GM18858 (cell line): ENCODE results near the gene CEACAM19.
"Not testable (repeated sequence)": the region's sequence is repeated elsewhere in the genome, so short reads cannot be mapped to it uniquely, and the experiment has no call there.

Experiments
- ATAC-seq: cut with Tn5 transposase; IDR thresholded peaks from one replicate; pipeline ENCODE4 v1.9.1; 2021; ENCODE audit not compliant: unreplicated experiment

The CEACAM19 gene

DNA sequence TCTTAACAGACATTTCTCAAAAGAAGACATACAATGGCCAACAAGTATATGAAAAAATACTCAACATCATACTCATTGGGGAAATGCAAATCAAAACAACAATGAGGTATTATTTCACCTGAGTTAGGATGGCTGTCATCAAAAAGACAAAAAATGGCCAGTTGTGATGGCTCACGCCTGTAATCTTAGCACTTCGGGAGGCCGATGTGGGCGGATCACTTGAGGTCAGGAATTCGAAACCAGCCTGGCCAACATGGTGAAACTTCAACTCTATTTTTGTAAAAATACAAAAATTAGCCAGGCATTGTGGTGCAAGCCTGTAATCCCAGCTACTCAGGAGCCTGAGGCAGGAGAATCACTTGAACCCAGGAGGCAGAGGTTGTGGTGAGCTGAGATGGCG lies 49.7 kb downstream of the CEACAM19 start:
- ATAC-seq, result no peak

DNA sequence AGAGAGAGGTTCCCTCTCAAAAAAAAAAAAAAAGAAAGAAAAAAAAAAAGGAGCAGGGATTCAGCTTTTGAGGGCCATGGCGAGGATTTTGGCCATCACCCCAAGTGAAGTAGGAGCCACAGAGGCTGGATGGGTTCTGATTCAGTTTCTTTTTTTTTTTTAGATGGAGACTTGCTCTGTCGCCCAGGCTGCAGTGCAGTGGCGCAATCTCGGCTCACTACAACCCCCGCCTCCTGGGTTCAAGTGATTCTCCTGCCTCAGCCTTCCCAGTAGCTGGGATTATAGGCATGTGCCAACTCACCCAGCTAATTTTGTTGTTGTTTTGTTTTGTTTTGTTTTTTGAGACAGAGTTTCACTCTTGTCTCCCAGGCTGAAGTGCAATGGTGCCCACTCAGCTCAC lies 50.1 kb downstream of the CEACAM19 start:
- ATAC-seq, result not testable (repeated sequence)

DNA sequence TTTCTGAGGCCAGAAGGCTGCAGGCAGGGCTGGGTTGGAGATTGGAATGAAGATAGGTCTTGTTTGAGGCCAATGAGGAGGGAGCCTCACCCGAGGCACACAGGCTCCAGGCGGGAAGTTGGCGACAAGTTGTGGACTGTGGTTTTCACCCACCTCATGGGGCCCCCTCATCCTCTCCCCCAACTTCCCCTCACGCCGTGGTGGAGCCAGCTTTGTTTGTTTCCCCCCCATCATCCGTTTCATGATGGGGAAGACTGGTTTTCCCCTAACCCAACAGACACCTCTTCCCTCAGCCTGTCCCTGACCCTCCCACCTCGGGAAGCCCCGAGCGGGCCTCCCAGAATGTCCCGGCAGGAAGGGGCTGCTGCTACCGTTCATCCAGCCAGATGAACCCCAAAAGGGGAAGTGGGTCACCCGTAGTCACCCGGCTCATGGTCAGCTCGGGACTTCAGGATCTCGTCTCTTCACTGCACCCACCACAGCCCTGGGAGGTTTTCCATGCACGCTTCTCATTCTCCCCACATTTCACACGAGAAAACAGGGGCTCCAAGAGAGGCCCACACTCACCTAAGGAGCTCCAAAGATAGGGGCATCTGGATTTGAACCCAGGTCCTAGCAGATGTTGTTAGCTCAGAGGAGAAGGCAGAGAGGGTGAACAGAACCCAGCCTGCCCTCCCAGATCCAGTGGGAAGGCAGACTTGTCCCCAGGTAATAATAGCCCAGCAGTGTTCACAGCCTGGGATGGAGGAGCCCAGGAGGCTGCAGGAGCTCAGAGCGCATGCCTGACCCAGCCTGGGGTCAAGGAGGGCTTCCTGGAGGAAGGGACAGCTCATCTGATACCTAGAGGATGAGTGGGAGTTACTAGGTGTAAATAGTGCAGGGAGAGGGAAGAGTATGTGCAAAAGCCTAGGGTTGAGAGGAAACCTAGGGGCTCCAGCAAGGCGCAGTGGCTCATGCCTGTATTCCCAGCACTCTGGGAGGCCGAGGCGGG lies 51.1 kb downstream of the CEACAM19 start:
- ATAC-seq, result no peak

- ATAC-seq, result no peak
Observed at GRCh38 chr19:44723299-44723951, 52.1 kb downstream of the CEACAM19 start.

DNA sequence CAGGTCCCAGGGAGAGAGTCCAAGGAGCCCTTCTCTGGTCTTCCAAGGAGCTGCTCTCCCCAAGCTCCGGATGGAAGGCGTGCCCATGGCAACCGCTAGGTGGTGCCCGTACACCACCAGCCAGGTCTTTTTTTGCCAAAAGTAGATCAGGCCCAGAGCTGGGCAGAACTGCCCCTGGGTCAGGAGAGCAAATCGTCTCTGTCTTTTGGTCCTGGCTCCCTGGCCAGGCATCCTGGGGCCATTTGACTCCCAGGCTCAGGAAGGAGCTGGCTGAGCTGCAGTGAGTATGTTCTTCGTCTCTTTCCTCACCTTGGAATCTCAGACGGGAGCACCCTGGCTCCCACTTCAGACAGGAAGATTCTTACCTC lies 52.7 kb downstream of the CEACAM19 start:
- no peak for ATAC-seq

DNA sequence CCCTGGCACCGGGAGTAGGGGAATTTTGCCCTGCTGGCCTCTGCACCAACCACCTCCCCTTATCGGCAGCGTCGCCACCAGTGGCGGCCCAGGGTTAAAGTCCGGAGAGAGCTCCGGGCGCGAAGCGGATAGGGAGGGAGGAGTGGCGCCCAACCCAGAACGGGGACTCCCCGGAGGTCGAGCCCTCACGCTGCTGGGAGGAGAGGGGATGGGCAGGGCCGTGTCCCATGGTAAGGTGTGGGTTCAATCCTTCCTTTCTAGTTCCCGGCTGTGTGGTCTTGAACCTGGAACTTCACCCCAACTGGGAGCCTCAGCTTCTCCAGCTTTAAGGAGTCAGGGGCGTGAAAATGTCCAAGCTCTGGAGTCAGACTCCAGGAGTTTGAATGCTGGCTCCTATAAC lies 54.0 kb downstream of the CEACAM19 start:
- ATAC-seq, result no peak

DNA sequence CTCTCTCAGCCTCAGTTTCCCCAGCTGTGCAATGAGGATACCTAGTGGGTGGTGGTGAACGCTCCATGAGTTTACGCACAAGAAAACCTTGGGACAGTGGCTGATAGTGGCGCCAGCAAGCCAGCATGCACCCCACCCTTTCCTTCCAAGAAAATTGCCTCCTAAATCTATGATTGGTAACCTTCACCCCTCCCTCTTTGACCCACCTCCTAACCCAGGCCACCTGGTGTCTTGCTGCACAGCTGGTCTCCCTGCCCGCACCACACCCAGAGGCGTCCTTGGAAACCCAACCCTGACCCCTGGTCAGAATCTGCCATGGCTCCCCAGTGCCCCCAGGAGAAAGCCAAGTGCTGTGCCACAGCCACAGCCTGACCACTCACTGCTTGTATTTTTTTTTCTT lies 54.4 kb downstream of the CEACAM19 start:
- no peak for ATAC-seq

DNA sequence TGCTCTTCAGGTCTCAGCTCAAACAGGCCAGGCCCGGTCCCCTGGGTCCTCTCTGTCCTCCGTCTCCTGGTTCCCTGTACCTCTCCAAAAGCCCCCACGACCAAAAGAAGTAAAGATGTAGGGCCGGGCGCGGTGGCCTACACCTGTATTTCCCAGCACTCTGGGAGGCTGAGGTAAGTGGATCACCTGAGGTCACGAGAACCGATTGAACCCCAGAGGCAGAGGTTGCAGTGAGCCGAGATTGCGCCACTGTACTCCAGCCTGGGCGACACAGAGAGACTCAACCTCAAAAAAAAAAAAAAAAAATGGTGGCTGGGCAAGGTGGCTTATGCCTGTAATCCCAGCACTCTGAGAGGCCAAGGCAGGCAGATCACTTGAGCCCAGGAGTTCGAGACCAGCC lies 55.2 kb downstream of the CEACAM19 start:
- no peak for ATAC-seq

DNA sequence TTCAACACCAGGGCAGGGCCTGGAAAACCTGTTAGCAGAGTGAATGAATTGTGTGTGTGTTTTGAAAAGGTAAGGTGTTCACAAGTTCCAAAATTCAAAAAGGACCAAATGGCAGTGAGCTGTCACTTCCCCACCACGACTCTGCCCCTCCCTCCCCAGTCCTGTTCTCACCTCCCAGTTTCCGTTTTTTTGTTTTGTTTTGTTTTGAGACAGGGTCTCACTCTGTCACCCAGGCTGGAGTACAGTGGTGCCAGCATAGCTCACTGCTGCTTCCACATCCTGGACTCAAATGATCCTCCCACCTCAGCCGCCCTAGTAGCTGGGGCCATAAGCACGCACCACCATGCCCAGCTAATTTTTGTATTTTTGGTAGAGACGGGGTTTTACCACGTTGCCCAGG lies 56.9 kb downstream of the CEACAM19 start:
- no peak for ATAC-seq

DNA sequence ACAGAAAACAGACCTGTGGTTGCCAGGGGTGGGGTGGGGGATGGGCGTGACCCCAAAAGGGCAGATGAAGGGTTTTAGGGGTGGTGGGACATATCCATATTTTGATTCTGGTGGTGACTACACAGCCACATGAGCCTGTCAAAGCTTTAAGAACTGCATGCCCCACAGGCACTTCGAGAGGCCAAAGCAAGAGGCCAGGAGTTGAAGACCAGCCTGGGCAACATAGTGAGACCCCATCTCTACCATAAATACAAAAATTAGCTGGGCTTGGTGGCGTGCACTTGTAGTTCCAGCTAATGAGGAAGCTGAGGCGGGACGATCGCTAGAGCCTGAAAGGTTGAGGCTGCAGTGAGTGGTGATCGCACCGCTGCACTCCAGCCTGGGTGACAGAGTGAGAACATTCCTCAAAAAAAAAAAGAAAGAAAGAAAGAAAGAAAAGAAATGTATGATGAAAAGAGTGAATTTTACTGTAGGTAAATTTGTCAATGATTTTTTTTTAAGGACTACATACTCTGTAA lies 58.3 kb downstream of the CEACAM19 start:
- ATAC-seq, result no peak

GRCh38 chr19:44731081-44731480 lies 59.8 kb downstream of the CEACAM19 start:
- no peak for ATAC-seq

- no peak for ATAC-seq
Observed at GRCh38 chr19:44731622-44732021, 60.3 kb downstream of the CEACAM19 start.

- ATAC-seq, result no peak
Observed at GRCh38 chr19:44732235-44733014, 61.1 kb downstream of the CEACAM19 start.
